ENCODE measurements around the gene STUB1. TPM values are rescaled to one million over a fixed set of nuclear protein-coding genes. Genes with fewer than 3 reads are reported as not detected.

Gene STUB1
- total RNA-seq, 5 donors from 2014 or later (not counting 1 experiment from before 2014, with no cell fraction given) = 67.3 to 119 (median 114) TPM

DNA sequence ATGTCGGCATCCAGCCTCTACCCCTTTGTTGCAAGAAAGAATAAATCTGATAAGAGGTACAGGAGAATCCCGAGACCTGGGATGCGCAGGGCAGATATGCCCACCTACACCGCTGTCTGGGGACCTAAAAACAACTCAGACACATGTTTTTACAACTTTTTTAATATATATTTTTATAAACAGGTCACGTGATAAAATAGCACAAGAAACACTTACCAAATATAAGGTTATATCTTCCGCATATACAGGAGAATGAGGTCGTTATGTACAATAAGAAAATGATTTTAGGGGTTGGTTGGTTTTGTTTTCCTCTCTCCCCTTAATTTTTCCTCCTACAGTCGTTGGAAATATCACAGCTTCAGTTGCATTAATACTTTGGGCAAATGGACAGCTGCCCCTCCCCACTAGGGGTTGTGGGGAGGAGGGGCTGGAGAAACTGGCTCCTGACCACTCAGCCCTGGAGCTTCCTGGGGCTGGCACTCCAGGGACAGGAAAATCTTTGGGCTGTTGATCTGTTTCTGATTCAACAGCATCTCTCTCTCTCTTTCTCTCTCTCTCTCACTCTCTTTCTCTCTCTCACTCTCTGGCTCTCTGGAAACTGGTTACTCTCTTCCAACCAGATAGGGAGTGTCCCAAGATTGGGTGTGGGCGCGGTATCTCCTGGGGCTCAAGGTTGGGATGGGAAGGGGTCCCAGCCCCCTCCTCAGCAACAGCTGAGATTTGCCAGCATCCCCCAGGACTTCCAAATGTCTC lies 12.3 kb downstream of the STUB1 start:
- H3K4me3 ChIP-seq (ENCODE audit: control insufficient read depth in 1 of 2, extremely low read depth in 1 of 2, low read length in 1 of 2) = no peak overlapping the region
- H3K36me3 ChIP-seq (ENCODE audit: control insufficient read depth in 2 of 2, extremely low read depth in 1 of 2, insufficient read depth in 1 of 2, low read length in 1 of 2) = peaks cover 0 to 1% of the 10 kb centered on the region in 2 donors
- peaks cover 0 to 25% of the 10 kb centered on the region in 2 experiments for H3K27me3 ChIP-seq (replicated peaks in 1 of 2; ENCODE audit: control insufficient read depth in 2 of 2, extremely low read depth in 1 of 2, insufficient read depth in 2 of 2, low read length in 1 of 2)
- ATAC-seq (replicated peaks in 1 of 4) (no peak), DNase-seq (no peak)
- Mint-ChIP-seq H3K36me3 (no peaks in the 10 kb centered on the region), H3K27me3 (no peaks in the 10 kb centered on the region), H3K27ac (peak overlapping the region; percentile 14 to 53), H3K4me3 (peak overlapping the region in 2 of 3 donors; percentile 6 to 33), H3K9me3 (no peaks in the 10 kb centered on the region), H3K4me1 (peaks cover 20 to 45% (median 44%) of the 10 kb centered on the region in 3 donors)
- peaks cover 18 to 60% of the 10 kb centered on the region in 2 experiments for H3K4me1 ChIP-seq (ENCODE audit: control insufficient read depth in 1 of 2, extremely low read depth in 1 of 2, insufficient read depth in 2 of 2, low read length in 2 of 2)
- ChIA-PET CTCF (no interaction called here), POLR2A (no interaction called here)
- WGBS (ENCODE audit: insufficient coverage) = no CpG with 5 or more reads among the region's 10 CpGs
- H3K27ac ChIP-seq (ENCODE audit: low read length) = no peak overlapping the region
- no peaks in the 10 kb centered on the region for H3K9me3 ChIP-seq

DNA sequence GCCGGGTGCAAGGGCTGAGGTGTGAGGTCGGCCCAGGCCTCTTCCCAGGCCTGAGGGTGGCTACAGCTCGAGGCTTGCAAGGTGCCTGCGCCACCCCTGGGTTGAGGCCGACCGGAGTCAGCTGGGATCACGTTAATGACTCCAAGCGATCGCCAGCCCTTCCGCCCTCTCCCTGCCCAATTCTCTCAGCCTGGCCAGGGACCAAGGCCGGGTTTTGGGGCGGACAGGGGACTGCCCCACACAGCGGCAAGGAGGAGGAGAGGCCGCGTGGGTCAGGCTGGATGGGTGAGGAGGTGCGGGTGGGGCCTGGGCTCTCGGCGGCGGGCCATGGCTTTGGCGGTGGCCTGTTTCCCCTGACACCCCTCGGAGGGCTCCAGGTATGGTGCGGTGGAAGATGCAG lies 13.2 kb downstream of the STUB1 start:
- no peaks in the 10 kb centered on the region for H3K36me3 Mint-ChIP-seq

DNA sequence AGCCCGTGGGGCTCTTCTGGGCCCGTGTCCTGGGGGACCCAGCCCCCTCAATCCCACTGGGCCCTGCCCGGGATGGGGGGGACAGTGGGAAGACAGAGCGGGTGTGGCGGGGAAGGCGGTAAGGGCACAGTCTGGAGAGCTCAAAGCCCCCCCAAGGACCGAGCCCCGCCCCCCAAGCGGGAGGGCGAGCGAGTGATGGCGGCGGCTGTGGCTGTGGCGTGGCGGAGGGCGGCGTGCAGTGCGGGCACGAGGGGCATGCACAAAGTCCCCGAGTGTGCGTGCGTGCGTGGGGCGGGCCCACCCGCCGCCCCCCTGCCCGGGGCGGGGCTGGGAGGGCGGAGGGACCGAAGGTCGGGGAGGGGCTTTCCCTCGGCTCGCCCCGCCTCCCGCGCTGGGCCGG lies 13.6 kb downstream of the STUB1 start:
- peaks cover 20 to 43% (median 42%) of the 10 kb centered on the region in 3 donors for H3K4me1 Mint-ChIP-seq
- no peaks in the 10 kb centered on the region for H3K27me3 Mint-ChIP-seq
- peak overlapping the region; percentile 34 for H3K27ac ChIP-seq (ENCODE audit: low read length)
- H3K4me1 ChIP-seq (ENCODE audit: control insufficient read depth in 1 of 2, extremely low read depth in 1 of 2, insufficient read depth in 2 of 2, low read length in 2 of 2) = peaks cover 18 to 62% of the 10 kb centered on the region in 2 experiments
- peak in 16 of 35 experiments; percentile 22 to 62 (median 48) for DNase-seq
- H3K36me3 Mint-ChIP-seq = no peaks in the 10 kb centered on the region
- no peak for ATAC-seq (replicated peaks in 1 of 4)
- 10% methylated on average over 37 of the region's 37 CpGs for WGBS (ENCODE audit: insufficient coverage)
- H3K9me3 ChIP-seq = no peaks in the 10 kb centered on the region
- no peaks in the 10 kb centered on the region for H3K36me3 ChIP-seq (ENCODE audit: control insufficient read depth in 2 of 2, extremely low read depth in 1 of 2, insufficient read depth in 1 of 2, low read length in 1 of 2)
- H3K4me3 ChIP-seq (ENCODE audit: control insufficient read depth in 1 of 2, extremely low read depth in 1 of 2, low read length in 1 of 2) = peak overlapping the region in 1 of 2 donors; percentile 11
- H3K4me3 Mint-ChIP-seq = peak overlapping the region in 2 of 3 donors; percentile 17 to 82
- CTCF ChIA-PET = no interaction called here
- POLR2A ChIA-PET = no interaction called here
- H3K27me3 ChIP-seq (replicated peaks in 1 of 2; ENCODE audit: control insufficient read depth in 2 of 2, extremely low read depth in 1 of 2, insufficient read depth in 2 of 2, low read length in 1 of 2) = peaks cover 0 to 33% of the 10 kb centered on the region in 2 experiments
- no peak overlapping the region for H3K27ac Mint-ChIP-seq
- no peaks in the 10 kb centered on the region for H3K9me3 Mint-ChIP-seq

More for the DNA sequence above, 13.2 kb downstream of the STUB1 start:
- no peaks in the 10 kb centered on the region for H3K9me3 ChIP-seq
- no peaks in the 10 kb centered on the region for H3K9me3 Mint-ChIP-seq
- no peak overlapping the region for H3K27ac Mint-ChIP-seq
- WGBS (ENCODE audit: insufficient coverage) = 77% methylated on average over 10 of the region's 22 CpGs
- no peak for DNase-seq
- no peak overlapping the region for H3K4me3 ChIP-seq (ENCODE audit: control insufficient read depth in 1 of 2, extremely low read depth in 1 of 2, low read length in 1 of 2)
- POLR2A ChIA-PET = no interaction called here
- peaks cover 0 to 32% of the 10 kb centered on the region in 2 experiments for H3K27me3 ChIP-seq (replicated peaks in 1 of 2; ENCODE audit: control insufficient read depth in 2 of 2, extremely low read depth in 1 of 2, insufficient read depth in 2 of 2, low read length in 1 of 2)
- H3K27me3 Mint-ChIP-seq = no peaks in the 10 kb centered on the region
- H3K4me1 Mint-ChIP-seq = peaks cover 20 to 45% (median 44%) of the 10 kb centered on the region in 3 donors
- CTCF ChIA-PET = no interaction called here
- peak overlapping the region in 2 of 3 donors; percentile 17 to 82 for H3K4me3 Mint-ChIP-seq
- H3K36me3 ChIP-seq (ENCODE audit: control insufficient read depth in 2 of 2, extremely low read depth in 1 of 2, insufficient read depth in 1 of 2, low read length in 1 of 2) = no peaks in the 10 kb centered on the region
- peaks cover 18 to 63% of the 10 kb centered on the region in 2 experiments for H3K4me1 ChIP-seq (ENCODE audit: control insufficient read depth in 1 of 2, extremely low read depth in 1 of 2, insufficient read depth in 2 of 2, low read length in 2 of 2)
- no peak for ATAC-seq (replicated peaks in 1 of 4)
- peak overlapping the region; percentile 34 for H3K27ac ChIP-seq (ENCODE audit: low read length)

DNA sequence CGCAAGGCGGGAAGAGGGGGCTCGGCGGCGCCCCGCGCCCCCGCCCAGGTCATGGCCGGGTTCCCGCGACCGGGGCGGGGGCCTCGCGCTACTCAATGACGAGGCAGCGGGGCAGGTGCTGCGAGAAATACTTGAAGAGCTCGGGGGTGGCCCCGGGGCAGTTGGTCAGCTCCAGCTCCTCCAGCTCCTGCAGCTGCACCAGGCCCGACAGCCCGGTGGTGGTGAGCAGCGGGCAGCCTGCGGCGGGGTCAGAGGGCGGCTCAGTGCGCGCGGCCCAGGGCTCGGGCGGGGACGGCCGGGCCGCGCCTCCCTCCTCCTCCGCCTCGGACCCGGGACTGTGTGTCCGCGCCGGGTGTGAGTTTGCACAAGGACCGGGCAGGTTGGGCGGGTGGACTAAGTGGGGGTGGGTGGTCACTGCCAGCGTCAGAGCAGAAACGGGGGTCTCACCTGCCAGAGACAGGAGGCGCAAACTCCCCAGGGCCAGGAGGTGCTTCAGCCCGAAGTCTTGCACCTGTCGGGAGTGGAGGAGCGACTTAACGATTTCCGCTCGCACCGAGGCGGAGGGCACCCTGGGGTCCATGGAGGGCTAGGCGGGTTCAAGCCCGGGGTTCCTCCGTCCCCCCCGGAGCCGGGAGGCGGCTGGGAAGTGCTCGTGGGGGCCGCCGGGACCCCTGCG lies 14.1 kb downstream of the STUB1 start:
- Mint-ChIP-seq H3K27me3 (no peaks in the 10 kb centered on the region), H3K4me1 (peaks cover 20 to 43% (median 41%) of the 10 kb centered on the region in 3 donors), H3K36me3 (no peaks in the 10 kb centered on the region), H3K4me3 (peak overlapping the region; percentile 72 to 82 (median 75)), H3K27ac (peak overlapping the region in 1 of 2 donors; percentile 66), H3K9me3 (no peaks in the 10 kb centered on the region)
- DNase-seq = peak in 2 of 35 experiments; percentile 24 to 45
- Histone ChIP-seq H3K4me3 (ENCODE audit: control insufficient read depth in 1 of 2, extremely low read depth in 1 of 2, low read length in 1 of 2) (peak overlapping the region; percentile 66 to 71), H3K27me3 (replicated peaks in 1 of 2; ENCODE audit: control insufficient read depth in 2 of 2, extremely low read depth in 1 of 2, insufficient read depth in 2 of 2, low read length in 1 of 2) (peaks cover 0 to 36% of the 10 kb centered on the region in 2 experiments), H3K4me1 (ENCODE audit: control insufficient read depth in 1 of 2, extremely low read depth in 1 of 2, insufficient read depth in 2 of 2, low read length in 2 of 2) (peaks cover 19 to 62% of the 10 kb centered on the region in 2 experiments), H3K9me3 (no peaks in the 10 kb centered on the region), H3K36me3 (ENCODE audit: control insufficient read depth in 2 of 2, extremely low read depth in 1 of 2, insufficient read depth in 1 of 2, low read length in 1 of 2) (no peaks in the 10 kb centered on the region), H3K27ac (ENCODE audit: low read length) (no peak overlapping the region)
- WGBS (ENCODE audit: insufficient coverage) = 5% methylated on average over 54 of the region's 64 CpGs
- CTCF ChIA-PET = no interaction called here
- ATAC-seq (replicated peaks in 1 of 4) = peak in 2 of 4 experiments; percentile 2 to 15
- POLR2A ChIA-PET = no interaction called here

DNA sequence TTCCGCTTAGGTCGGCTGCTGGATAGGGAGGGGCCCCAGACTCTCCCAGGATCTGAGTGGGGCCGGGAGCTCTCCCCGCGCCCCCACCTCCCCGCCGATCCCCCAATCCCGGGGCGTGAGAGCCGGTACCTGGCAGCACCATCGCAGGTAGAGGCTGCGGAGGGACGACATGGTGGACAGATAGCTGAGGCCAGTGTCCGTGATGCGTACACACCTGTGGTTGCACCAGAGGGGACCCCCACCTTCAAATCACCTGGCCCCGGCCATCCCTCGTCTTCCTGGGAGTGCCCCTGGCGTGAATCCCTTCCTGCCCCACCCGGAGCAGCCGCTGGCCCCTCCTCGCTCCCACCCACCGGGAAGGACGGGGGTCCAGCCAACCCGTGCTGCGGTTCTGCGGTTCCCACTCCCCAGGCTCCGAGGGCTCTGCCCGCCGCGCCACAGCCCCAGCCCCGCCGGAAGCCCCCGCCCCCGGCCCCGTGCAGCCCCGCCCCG lies 14.7 kb downstream of the STUB1 start:
- peaks cover 0 to 39% of the 10 kb centered on the region in 2 experiments for H3K27me3 ChIP-seq (replicated peaks in 1 of 2; ENCODE audit: control insufficient read depth in 2 of 2, extremely low read depth in 1 of 2, insufficient read depth in 2 of 2, low read length in 1 of 2)
- CTCF ChIA-PET = interaction anchor here in 1 of 2 donors (1.1 kb wide), 1 partner anchor 16 kb away, joined by 5 read pairs; no protein-coding TSS in a partner anchor
- DNase-seq (no peak), ATAC-seq (replicated peaks in 1 of 4) (peak; percentile 1 to 17 (median 2))
- H3K4me1 Mint-ChIP-seq = peaks cover 20 to 44% (median 37%) of the 10 kb centered on the region in 3 donors
- no peaks in the 10 kb centered on the region for H3K36me3 ChIP-seq (ENCODE audit: control insufficient read depth in 2 of 2, extremely low read depth in 1 of 2, insufficient read depth in 1 of 2, low read length in 1 of 2)
- no peaks in the 10 kb centered on the region for H3K9me3 Mint-ChIP-seq
- no peaks in the 10 kb centered on the region for H3K36me3 Mint-ChIP-seq
- H3K4me1 ChIP-seq (ENCODE audit: control insufficient read depth in 1 of 2, extremely low read depth in 1 of 2, insufficient read depth in 2 of 2, low read length in 2 of 2) = peaks cover 14 to 62% of the 10 kb centered on the region in 2 experiments
- no peak overlapping the region for H3K27ac ChIP-seq (ENCODE audit: low read length)
- WGBS (ENCODE audit: insufficient coverage) = 2% methylated on average over 17 of the region's 37 CpGs
- no peaks in the 10 kb centered on the region for H3K27me3 Mint-ChIP-seq
- H3K9me3 ChIP-seq = no peaks in the 10 kb centered on the region
- peak overlapping the region; percentile 28 to 82 (median 72) for H3K4me3 Mint-ChIP-seq
- POLR2A ChIA-PET = interaction anchor here in 1 of 2 donors (0.6 kb wide), 1 partner anchor 19 kb away, joined by 6 read pairs; no protein-coding TSS in a partner anchor
- H3K27ac Mint-ChIP-seq = no peak overlapping the region
- H3K4me3 ChIP-seq (ENCODE audit: control insufficient read depth in 1 of 2, extremely low read depth in 1 of 2, low read length in 1 of 2) = peak overlapping the region; percentile 66 to 71
